Retina (tissue), 1 donor: ENCODE data around the gene PALM2AKAP2.
A peak's percentile ranks its signal among the peaks of the same experiment; 100 is the strongest.

Experiments used
- DNase-seq: peaks from one replicate; pipeline ENCODE4 v3.0.0-alpha.2; 2016

PALM2AKAP2 gene

DNA sequence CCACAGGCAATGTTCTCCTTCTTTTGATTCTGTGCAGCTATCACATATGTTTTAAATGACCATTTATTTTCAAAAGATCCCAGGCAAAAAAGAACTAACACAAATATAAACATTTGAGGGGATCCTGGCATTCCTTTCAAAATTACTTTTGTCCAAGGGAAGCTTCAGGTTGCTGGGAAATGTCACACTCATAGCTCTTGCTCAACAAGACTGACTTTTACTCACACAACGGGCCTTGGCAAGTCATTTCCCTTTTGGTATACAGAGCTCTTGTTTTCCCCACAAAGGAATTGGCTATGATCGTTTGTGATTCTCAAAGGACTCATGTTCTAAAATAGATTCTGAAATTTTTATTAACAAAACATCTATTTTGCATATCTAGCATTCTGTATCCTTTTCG is 4.5 kb upstream of the PALM2AKAP2 start:
- no peak for DNase-seq

DNA sequence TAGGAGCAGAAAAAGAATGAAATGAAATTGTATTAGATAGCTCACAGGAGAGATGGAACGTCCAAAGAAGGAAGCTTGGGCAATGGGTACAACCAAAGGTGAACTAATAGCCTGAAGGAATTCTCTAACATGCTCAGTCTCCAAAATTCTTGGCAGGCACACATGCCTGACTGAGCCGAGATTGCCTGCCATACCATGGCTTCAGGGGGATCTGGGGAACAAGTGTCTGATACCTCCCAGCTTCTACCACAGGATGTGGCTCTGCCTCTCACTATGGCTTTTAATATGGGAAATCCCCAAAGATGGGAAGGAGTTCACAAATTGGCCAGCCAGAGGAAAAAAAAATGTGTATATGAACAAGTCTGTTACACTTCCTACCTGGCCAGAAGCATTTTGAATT is 3.6 kb upstream of the PALM2AKAP2 start:
- no peak for DNase-seq

DNA sequence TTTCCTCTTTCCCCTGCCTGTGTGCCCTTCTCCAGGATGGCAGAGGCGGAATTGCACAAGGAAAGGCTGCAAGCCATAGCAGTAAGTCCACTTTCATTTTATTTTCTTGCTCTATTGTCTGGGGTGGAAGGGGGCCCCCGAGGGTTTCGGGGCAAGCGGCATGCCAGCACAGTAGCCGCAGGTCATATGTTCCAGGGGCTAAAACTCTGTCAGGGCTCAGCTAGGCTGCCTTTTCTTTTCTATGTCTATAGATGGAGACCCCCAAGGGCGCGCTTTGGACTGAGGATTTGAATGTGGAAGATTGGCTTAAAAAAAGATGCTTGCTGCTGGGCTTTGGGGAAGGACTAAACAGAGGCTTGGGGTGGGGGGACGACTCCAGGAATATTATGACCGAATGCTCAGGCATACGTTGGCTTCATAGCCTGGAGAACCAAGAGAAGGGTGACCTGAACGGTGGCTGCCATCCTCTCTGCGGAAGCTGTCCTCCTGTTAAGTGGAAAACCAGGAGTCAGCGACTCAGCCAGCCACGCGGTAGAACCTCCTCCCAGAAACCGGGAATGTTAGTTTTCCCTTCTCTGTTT is 545 bp downstream of the PALM2AKAP2 start:
- DNase-seq: peak; percentile 62

DNA sequence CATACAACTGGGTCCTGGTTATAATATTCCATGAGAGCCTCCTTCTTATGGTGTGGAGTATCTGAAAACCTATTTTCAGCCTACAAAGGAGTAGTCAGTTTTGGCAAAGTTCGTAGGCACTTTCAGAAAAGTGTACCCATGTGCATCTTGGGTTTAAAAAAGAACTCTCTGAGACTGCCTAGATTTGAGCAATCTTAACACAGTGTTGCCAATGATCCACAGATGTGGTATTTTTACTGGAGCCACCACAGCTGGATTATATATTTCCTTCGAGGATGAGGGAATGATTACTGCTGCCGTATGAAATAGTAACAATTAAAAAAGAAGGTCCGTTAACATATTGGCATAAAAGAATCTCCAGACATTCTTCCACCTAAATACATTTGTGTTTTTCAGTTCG is 1.1 kb downstream of the PALM2AKAP2 start:
- DNase-seq: no peak

DNA sequence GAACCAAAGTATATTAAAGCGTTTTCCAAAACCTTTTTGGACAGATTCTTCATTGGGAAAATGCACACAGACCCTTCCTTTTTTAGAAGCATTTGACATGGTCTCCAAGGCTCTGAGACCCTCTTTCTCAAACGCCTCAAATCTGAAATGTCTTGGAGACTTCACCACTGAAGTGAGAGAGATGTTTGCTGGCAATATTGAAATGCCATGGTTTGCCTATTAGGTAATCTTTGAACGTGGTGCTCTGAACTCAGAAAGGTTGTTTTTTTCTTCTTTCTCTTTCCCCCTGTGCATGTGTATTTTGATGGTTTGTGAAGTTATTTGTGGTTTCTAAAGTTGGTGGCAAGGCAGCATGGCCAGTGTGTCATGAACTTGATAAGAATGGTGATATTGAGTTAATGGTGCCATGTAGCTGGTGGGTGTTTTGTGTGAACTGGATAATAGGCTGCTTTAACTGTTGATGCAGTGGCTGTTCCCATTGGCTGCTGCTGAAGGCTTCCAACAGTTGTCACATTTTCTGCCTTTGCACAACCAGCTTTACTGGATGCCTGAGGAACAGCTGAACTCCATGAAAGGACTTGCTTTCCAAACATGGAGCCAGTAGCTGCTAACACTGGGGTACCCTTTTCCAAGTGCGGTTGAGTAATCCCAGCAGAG is 1.7 kb downstream of the PALM2AKAP2 start:
- no peak for DNase-seq

DNA sequence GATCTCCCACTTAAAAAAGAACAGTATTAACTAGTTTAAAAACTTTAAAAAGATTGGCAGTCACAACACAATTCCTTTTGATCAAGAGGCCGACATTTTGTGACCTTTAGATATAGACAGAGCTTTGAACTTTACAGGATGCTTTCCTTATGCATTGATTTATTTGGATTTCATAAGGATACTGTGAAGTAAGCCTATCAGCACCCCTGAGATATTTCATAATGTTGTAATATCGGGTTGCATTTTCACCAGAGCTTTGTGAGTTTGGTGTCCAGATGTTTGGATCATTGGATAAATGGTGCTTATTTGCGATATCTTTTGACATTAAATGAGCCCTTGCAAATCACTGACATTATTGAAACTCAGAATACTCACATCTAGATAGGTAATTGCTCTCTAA is 7.7 kb downstream of the PALM2AKAP2 start:
- DNase-seq: no peak

DNA sequence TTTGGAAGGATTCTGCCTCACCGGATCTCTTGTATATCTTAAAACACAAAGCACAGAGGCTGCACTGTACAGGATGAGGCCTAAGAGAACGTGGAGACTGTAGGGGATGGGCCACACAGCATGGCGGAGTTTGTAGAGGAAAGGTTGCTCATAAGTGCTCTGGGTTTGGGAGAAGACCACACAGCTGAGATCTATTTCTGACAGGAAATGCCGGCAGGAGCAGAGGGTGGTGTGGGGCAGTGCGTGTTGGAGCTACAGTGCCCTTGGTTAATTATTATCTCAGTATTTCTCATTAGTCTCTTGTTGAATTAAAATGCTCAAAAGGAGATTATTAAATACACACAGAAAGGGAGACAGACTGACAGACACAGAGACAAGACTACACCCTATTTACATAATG is 9.6 kb downstream of the PALM2AKAP2 start:
- no peak for DNase-seq

DNA sequence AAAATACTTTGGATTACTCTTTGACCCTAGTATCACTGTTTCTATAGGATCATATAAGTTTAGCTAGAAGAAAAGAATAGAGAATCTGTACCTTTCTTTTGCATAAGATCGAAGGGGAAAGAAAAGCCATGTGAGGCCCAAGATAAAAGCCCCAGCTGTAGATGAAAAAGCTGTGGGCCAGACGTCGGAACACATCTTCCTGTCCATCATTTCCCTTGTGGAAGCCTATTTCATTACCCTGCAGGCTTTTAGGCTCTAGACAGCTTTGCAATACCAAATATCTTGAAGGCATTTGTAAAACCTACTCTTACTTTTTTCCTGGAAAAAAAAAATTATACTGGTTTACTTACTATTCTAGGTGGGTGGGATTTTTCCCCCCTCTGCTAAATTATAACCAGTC is 10.0 kb downstream of the PALM2AKAP2 start:
- DNase-seq: no peak

DNA sequence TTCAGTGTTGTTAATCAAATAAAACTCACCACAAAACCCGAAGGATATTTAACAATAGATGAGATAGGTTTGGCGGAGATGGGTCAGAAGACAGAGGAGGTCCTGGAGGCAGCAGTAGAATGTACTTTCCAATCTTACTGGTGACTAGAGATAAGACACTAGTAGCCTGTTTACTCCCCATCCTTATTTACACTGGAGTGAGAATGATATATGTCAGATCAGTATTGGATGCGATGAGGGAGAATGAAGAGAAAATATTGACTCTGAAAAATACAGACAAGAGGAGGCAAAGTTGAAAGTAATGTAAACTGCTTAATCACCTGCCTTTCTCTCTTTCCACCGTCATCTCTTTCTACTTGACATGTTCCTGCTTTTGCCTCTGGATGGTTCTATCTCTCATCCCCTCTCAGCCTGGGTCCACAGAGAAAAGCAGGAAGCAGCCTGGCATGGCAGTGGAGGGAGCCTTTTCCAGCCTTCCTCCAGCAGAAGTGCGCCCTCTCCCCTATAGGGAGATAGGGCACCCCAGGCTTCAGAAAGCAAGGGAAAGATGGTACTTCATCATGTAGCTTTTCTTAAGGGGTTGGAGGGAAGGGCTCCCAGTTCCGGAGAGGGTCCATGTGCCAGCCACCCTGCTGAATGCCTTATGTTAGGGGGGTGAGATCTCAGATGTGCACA is 11.1 kb downstream of the PALM2AKAP2 start:
- no peak for DNase-seq

DNA sequence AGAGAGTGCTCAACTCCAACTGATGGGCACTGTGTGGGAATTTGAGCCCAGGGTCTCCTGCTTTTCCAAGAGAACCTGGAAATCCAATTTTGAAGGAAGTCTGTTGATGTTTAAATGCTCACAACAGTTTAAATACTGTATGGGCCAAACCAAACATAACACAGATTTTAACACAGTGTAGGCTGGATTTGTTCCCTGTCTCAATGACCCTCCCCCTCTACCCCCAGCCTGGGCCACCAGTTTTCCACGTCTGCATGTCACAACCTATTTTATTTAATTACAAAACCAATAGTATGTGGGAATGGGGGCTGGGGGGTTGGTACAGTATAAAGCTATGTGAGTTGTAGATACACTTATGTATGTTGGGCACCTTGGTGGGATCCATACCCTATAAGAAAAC is 11.7 kb downstream of the PALM2AKAP2 start:
- no peak for DNase-seq

DNA sequence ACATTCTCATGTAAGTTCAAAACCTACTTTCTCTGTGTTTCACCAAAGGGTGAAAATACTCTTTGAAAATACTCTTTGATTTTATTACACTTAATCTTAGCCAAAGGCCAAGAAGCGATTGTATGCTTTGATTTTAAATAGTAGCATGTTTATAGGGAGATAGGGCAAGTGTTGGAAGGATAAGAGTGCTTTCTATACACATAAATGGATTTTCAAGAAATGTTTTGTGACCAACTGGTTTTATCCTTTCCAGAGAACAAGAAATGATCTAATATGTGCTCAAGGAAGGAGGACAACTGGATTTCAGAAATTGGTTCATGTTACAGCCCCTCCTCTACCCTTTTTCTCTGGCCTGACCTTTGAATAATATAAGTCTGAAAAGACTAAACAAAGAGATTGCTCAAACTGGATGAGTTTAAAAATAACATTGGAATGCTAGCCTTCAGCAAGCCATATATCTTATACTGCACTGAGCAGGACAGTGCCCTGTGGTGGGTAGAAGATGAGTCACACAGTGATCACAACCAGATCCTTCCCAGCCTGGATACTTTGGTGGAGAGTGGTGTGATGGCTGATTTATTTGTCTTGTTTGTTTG is 13.1 kb downstream of the PALM2AKAP2 start:
- no peak for DNase-seq

DNA sequence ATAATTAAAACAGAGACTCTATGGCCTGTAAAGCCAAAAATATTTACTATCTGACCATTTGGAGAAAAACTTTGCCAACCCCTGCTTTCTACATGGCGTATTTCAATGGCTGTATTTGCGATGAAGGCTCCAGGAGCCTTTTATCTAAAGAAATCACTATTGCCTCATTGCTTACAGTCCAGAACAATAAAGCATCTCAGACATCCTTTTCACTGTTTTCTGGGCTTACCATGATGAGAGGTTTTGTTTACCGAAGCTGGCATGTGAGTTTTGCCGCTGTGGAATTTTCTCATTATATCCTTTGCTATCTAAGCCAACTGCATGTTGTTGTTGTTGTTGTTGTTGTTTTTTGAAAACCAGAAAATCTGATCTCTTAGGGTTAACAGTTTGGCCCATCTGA is 13.9 kb downstream of the PALM2AKAP2 start:
- no peak for DNase-seq

DNA sequence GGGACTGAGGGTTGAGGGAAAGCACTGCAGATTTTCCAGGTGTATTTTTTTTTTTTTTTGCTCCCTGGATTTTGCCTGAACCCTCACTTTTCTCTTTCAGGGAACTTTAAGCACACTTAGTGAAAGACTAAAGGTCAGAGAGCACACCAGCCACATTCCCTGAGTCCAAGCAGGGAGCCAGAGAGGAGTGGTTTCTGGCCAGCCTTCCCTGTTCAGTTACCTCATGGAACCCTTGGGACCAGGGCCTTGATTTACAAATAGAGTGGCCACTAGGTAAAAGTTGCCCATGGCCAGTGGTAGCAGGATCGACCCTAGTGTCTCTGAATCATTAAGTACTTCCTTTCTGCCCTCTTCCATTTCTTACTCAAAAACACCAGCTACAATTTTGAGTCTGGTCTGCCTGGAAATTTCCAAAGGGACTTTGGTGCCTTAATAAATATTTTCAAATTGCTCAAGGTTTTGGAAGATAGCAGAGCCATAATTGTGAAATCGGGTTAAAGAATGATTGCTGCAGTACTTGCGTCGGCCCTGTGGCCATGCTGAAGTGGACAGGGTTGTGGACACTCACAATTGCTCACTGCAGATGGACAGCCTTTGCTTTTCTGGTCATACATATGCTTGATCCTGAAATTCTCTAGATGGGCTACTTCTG is 14.5 kb downstream of the PALM2AKAP2 start:
- no peak for DNase-seq

DNA sequence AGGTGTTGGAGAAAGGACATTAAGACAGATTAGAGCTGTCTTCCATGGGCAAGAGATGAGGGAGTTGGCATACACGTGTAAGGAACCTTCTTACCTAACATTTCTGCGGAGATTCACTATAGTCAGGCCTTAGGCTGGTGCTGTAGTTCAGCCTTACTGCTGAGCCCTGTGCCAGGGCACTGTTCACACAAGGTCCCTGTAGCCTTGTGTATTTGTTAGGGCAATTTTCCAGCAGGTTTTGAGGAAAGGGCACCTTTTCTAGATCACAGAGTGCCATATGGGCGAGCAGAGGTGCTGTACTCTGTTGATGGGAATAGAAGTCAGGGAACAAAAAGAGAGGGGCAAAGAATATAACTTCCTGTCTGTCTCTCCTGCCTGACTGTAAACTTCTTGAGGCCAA is 15.6 kb downstream of the PALM2AKAP2 start:
- no peak for DNase-seq

DNA sequence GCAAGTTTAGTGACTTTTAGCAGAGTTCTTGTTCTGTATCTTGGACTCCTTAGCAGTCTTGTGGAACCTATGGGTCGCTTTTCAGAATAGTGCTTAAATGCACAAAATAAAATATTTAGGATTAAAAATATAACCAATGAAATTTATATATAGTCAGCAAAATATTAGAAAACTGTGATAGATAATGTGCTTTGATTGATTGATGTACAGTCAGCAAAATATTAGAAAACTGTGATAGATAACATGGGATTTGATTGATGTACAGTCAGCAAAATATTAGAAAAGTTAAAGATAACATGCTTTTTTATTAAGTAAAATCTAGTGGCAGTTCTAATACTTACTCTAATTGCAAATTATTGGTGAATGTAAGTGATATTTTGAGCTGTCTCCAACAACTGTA is 16.1 kb downstream of the PALM2AKAP2 start:
- no peak for DNase-seq

DNA sequence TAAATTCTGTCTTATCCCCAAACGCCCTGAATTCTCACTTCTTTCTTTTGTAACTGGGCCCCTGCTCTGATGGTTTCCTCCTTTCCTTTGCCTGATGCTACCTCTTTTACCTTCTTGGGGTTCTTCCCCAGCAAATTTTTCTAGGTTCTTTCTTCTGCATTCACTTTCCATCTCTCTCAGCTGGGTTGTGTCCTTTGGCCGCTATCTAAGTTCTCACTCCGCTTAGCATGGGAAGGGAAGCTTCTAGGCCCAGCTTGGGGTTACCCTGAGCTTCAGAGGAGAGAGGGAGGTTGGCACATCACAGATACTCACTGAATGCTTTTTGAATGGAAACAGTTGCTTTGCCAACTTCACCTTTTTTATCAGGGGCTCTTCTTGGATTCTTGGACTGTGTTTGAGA is 17.0 kb downstream of the PALM2AKAP2 start:
- DNase-seq: no peak

DNA sequence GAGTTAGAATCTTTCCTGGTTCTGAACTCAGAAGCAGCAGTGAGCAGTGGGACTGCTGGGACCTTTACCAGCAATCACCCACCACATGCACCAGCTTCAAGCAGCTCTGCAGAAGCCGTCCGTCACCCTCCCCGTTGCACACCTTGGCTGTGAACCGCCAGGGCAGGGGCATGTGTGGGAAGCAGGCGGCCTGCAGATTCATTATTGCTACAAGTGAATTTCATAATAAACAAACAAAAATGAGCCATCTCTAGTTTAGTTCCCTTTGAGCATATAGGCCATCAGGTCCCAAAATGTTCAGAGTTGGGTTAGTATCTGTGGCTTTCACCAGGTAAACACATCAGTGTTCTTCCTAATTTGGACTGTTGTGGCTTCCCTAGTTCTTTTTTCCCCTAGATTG is 17.5 kb downstream of the PALM2AKAP2 start:
- no peak for DNase-seq

DNA sequence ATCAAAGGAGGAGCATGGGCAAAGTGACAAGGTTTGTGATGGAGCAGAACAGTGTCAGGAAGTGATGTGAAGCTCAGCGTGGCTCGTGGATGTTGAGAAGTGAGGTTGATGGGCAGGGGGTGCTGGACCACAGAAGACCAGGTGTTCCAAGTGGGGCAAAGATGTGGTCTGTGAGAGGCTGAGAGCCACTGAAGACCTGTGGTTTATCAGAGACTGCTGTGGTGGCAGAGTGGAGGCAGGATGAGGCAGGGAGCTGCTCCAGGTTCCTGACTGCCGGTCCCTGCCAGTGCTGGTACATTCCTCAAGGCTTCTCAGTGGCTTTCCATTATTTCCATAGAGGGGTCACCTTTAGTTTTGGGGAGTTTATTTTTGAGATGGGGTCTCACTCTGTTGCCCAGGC is 19.1 kb downstream of the PALM2AKAP2 start:
- DNase-seq: no peak

DNA sequence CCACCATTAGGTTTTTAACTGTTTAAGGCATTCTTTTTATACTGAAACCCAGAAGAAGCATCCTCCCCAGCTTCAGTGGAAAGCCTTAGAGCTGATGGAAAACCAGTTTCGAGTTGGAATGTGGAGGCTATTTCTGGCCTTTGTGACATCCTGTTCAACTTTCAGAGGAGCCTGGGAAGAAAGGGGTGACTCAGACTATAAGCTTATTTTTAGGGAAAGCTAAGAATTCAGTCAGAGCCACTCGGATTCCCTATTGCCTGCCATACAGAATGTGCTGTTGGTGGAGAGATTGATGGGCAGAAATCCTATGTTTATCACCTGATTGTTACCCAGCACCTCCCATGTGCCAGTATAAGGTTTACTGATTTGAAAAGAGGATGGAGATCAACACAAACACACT is 19.8 kb downstream of the PALM2AKAP2 start:
- DNase-seq: no peak

DNA sequence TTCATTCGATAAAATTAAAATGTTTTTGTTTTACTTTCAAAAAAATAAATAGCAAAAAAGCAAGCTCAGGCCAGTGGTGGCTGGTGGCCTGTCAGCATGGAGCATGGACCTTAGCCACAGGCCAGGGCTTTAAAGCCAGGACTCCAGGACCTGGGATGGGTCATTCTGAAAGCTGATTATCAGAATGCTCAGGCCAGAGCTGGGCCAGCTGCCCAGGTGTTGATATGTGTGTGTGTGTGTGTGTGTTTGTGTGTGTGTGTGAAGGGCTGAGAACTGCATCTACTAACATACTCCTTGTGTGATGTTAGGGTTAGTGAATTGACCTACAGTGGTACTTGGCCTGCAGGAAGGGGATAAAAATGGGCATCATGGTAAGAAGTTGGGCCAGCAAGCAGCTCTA is 21.5 kb downstream of the PALM2AKAP2 start:
- no peak for DNase-seq

DNA sequence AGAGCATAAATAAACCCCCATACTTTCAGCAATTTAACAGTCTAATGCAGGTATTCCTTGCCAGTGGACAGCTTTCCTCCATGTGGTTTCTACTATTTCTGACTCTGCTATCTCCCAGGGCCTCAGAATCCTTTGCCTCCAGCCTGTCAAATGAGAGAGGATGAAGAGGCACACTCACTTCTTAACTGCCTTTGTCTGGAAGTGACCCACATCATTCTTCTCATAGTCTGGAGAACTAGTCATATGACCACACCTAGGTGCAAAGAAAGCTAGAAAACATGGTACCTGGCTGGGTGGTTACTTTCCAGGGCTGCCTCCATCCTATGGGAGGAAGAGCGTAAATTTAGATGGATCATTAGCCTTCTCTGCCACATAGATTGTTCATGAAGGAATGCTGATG is 22.5 kb downstream of the PALM2AKAP2 start:
- DNase-seq: no peak

DNA sequence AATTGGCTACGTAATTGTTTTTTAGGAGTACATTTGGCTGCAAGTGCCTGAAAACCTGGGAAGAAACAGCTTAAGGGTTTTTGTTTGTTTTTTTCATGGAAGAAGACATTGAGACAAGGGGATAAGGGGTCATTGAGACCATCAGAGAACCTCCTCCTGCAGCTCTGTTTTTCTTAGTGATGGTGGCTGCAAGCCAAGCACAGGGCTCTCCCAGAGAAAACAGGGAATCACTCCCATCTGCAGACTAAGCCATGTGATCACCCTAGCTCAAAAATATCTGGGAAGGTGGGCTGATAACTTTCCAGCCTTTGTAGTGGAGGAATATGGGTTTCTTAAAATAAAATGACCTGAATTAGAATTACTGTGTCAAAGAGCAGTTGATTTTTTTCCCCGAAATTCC is 25.1 kb downstream of the PALM2AKAP2 start:
- no peak for DNase-seq

DNA sequence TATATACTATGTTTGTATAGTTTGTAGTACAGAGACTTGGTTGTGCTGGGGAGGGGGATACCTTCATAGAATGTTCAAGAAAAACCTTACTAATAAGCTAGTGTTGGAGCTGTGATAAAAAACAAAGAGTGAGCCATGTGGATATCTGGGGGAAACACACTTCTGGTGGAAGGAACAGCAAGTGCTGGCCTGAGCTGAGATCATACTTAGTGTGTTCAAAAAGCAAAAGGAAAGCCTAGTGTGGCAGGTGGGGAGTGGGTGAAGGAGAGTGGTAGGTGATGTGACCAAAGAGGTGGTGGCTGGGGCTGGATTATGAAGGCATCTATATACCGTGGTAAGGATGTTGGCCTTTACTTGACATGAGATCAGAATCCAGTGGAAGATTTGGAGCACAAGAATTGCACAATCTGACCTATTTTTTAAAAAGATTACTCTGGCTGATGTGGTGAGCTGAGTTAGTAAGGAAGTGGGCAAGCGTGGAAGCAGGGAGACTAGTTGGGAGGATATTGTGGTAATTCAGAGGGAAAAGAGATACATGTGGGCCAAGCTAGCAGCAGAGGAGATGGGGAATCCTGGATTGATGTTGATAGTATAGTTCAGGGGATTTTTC is 26.6 kb downstream of the PALM2AKAP2 start:
- no peak for DNase-seq
